Activated naive CD4-positive, alpha-beta T cell treated with anti-CD3 and anti-CD28 coated beads, Interleukin-2, amount 10 ng/mL, durations not matched to agents 7 days and 5 days (primary cell): ENCODE data around the gene PIK3R5.
A peak's percentile ranks its signal among the peaks of the same experiment; 100 is the strongest.

Experiments used
- CTCF ChIA-PET: fragments of 350-600 bp; sonication (Branson Sonifier 250); formaldehyde crosslinking; loops from one replicate; lab custom pipeline; 2021; ENCODE audit warnings: antibody characterized with exemption; lab: Charles Lee
- DNase-seq: peaks from one replicate; pipeline ENCODE4 v3.0.0-alpha.2; 2020
- H3K27ac Mint-ChIP-seq: one replicate; pipeline ENCODE4 v1.8.0; 2021; ENCODE audit warnings: mild to moderate bottlenecking, moderate library complexity, mixed read lengths
- H3K27me3 Mint-ChIP-seq: one replicate; pipeline ENCODE4 v1.8.0; 2021; ENCODE audit warnings: mild to moderate bottlenecking, mixed read lengths
- H3K36me3 Mint-ChIP-seq: one replicate; pipeline ENCODE4 v1.8.0; 2021; ENCODE audit warnings: mixed read lengths
- H3K4me1 Mint-ChIP-seq: one replicate; pipeline ENCODE4 v1.8.0; 2021; ENCODE audit warnings: mixed read lengths
- H3K4me3 Mint-ChIP-seq: one replicate; pipeline ENCODE4 v1.8.0; 2021; ENCODE audit warnings: mild to moderate bottlenecking, moderate library complexity, mixed read lengths
- H3K9me3 Mint-ChIP-seq: one replicate; pipeline ENCODE4 v1.8.0; 2021; ENCODE audit warnings: mixed read lengths

Gene PIK3R5

GRCh38 chr17:8965394-8966168, at the start of gene PIK3R5:
Gene PIK3R5 (minus strand): TSS chr17:8965707. CDS start chr17:8911494, 54,213 bp downstream.
- Mint-ChIP-seq H3K9me3 (peaks cover 19% of the 10 kb centered on the region), H3K4me3 (peak within 1 kb of the TSS; percentile 93), H3K27me3 (no peaks in the 10 kb centered on the region), H3K27ac (peak within 1 kb of the TSS; percentile 93), H3K4me1 (peaks cover 57% of the 10 kb centered on the region), H3K36me3 (peaks cover 52% of the 10 kb centered on the region)
- peak; percentile 87 for DNase-seq
- CTCF ChIA-PET: interaction anchor here (1.2 kb wide), 1 partner anchor 24 kb away, joined by 3 read pairs; no protein-coding TSS in a partner anchor

- Mint-ChIP-seq H3K27me3 (peaks cover 64% of the 10 kb centered on the region), H3K27ac (no peak overlapping the region), H3K36me3 (no peaks in the 10 kb centered on the region), H3K4me3 (no peak overlapping the region), H3K4me1 (no peaks in the 10 kb centered on the region), H3K9me3 (no peaks in the 10 kb centered on the region)
- CTCF ChIA-PET: no interaction called here
- DNase-seq: no peak
These were observed 45.5 kb upstream of the PIK3R5 start for GRCh38 chr17:9011001-9011400.

- Mint-ChIP-seq H3K4me1 (no peaks in the 10 kb centered on the region), H3K36me3 (peaks cover 1% of the 10 kb centered on the region), H3K4me3 (no peak overlapping the region), H3K27me3 (peaks cover 76% of the 10 kb centered on the region), H3K9me3 (no peaks in the 10 kb centered on the region), H3K27ac (no peak overlapping the region)
- DNase-seq: no peak
- CTCF ChIA-PET: no interaction called here
These were observed 44.2 kb upstream of the PIK3R5 start for GRCh38 chr17:9009737-9010136.

- peaks cover 77% of the 10 kb centered on the region for H3K27me3 Mint-ChIP-seq
- CTCF ChIA-PET: no interaction called here
- H3K9me3 Mint-ChIP-seq: no peaks in the 10 kb centered on the region
- H3K27ac Mint-ChIP-seq: no peak overlapping the region
- no peaks in the 10 kb centered on the region for H3K4me1 Mint-ChIP-seq
- peaks cover 1% of the 10 kb centered on the region for H3K36me3 Mint-ChIP-seq
- H3K4me3 Mint-ChIP-seq: no peak overlapping the region
- DNase-seq: no peak
These were observed 43.6 kb upstream of the PIK3R5 start for GRCh38 chr17:9009096-9009495.

- CTCF ChIA-PET: no interaction called here
- Mint-ChIP-seq H3K27ac (no peak overlapping the region), H3K4me3 (no peak overlapping the region), H3K36me3 (peaks cover 1% of the 10 kb centered on the region), H3K9me3 (no peaks in the 10 kb centered on the region), H3K27me3 (peaks cover 83% of the 10 kb centered on the region), H3K4me1 (peaks cover 5% of the 10 kb centered on the region)
- no peak for DNase-seq
These were observed 41.7 kb upstream of the PIK3R5 start for GRCh38 chr17:9007052-9007714.

- no peak for DNase-seq
- H3K4me1 Mint-ChIP-seq: peaks cover 9% of the 10 kb centered on the region
- H3K9me3 Mint-ChIP-seq: no peaks in the 10 kb centered on the region
- H3K36me3 Mint-ChIP-seq: peaks cover 1% of the 10 kb centered on the region
- CTCF ChIA-PET: no interaction called here
- no peak overlapping the region for H3K27ac Mint-ChIP-seq
- no peak overlapping the region for H3K4me3 Mint-ChIP-seq
- H3K27me3 Mint-ChIP-seq: peaks cover 92% of the 10 kb centered on the region
These were observed 40.8 kb upstream of the PIK3R5 start for GRCh38 chr17:9006175-9006767.

GRCh38 chr17:9004961-9005285, 39.4 kb upstream of the PIK3R5 start:
- CTCF ChIA-PET: interaction anchor here (0.9 kb wide), 1 partner anchor 219 kb away, joined by 3 read pairs; no protein-coding TSS in a partner anchor
- peaks cover 91% of the 10 kb centered on the region for H3K27me3 Mint-ChIP-seq
- H3K36me3 Mint-ChIP-seq: peaks cover 1% of the 10 kb centered on the region
- peaks cover 9% of the 10 kb centered on the region for H3K4me1 Mint-ChIP-seq
- no peak for DNase-seq
- H3K27ac Mint-ChIP-seq: peak overlapping the region; percentile 20
- H3K9me3 Mint-ChIP-seq: no peaks in the 10 kb centered on the region
- no peak overlapping the region for H3K4me3 Mint-ChIP-seq

- Mint-ChIP-seq H3K27me3 (peaks cover 91% of the 10 kb centered on the region), H3K9me3 (no peaks in the 10 kb centered on the region), H3K36me3 (peaks cover 1% of the 10 kb centered on the region), H3K4me3 (no peak overlapping the region), H3K27ac (no peak overlapping the region), H3K4me1 (peaks cover 9% of the 10 kb centered on the region)
- no peak for DNase-seq
- CTCF ChIA-PET: interaction anchor here (0.9 to 1.8 kb wide), 2 partner anchors 218 to 518 kb away, joined by 3 to 5 read pairs; no protein-coding TSS in a partner anchor
These were observed 38.8 kb upstream of the PIK3R5 start for GRCh38 chr17:9004132-9004960.

GRCh38 chr17:9003355-9004131, 38.0 kb upstream of the PIK3R5 start:
- Mint-ChIP-seq H3K36me3 (peaks cover 1% of the 10 kb centered on the region), H3K4me3 (no peak overlapping the region), H3K4me1 (peaks cover 9% of the 10 kb centered on the region), H3K27me3 (peaks cover 90% of the 10 kb centered on the region), H3K27ac (no peak overlapping the region), H3K9me3 (no peaks in the 10 kb centered on the region)
- CTCF ChIA-PET: interaction anchor here (0.7 to 1.8 kb wide), 5 partner anchors 15 to 519 kb away, joined by 3 to 5 read pairs (median 3); no protein-coding TSS in a partner anchor
- no peak for DNase-seq

GRCh38 chr17:9002606-9003354, 37.3 kb upstream of the PIK3R5 start:
- CTCF ChIA-PET: interaction anchor here (0.7 to 1.8 kb wide), 5 partner anchors 16 to 520 kb away, joined by 3 to 5 read pairs (median 3); no protein-coding TSS in a partner anchor
- peaks cover 13% of the 10 kb centered on the region for H3K4me1 Mint-ChIP-seq
- no peaks in the 10 kb centered on the region for H3K9me3 Mint-ChIP-seq
- peak overlapping the region; percentile 49 for H3K4me3 Mint-ChIP-seq
- peaks cover 95% of the 10 kb centered on the region for H3K27me3 Mint-ChIP-seq
- peaks cover 1% of the 10 kb centered on the region for H3K36me3 Mint-ChIP-seq
- DNase-seq: peak; percentile 40
- H3K27ac Mint-ChIP-seq: no peak overlapping the region

- Mint-ChIP-seq H3K36me3 (peaks cover 1% of the 10 kb centered on the region), H3K27me3 (peaks cover 89% of the 10 kb centered on the region), H3K9me3 (no peaks in the 10 kb centered on the region), H3K4me1 (peaks cover 13% of the 10 kb centered on the region), H3K4me3 (peak overlapping the region; percentile 49), H3K27ac (no peak overlapping the region)
- DNase-seq: no peak
- CTCF ChIA-PET: interaction anchor here (1.3 to 1.8 kb wide), 2 partner anchors 133 to 520 kb away, joined by 3 to 5 read pairs; no protein-coding TSS in a partner anchor
These were observed 36.7 kb upstream of the PIK3R5 start for GRCh38 chr17:9002227-9002605.

GRCh38 chr17:9001559-9001958, 36.1 kb upstream of the PIK3R5 start:
- Mint-ChIP-seq H3K9me3 (no peaks in the 10 kb centered on the region), H3K27ac (no peak overlapping the region), H3K36me3 (peaks cover 1% of the 10 kb centered on the region), H3K27me3 (peaks cover 83% of the 10 kb centered on the region), H3K4me1 (peaks cover 13% of the 10 kb centered on the region), H3K4me3 (no peak overlapping the region)
- DNase-seq: no peak
- CTCF ChIA-PET: no interaction called here
